A549 (cell line): ENCODE data around the gene HBE1. TPM values are rescaled to one million over a fixed set of nuclear protein-coding genes. Genes with fewer than 3 reads are reported as not detected.
"Not testable (repeated sequence)": the region's sequence is repeated elsewhere in the genome, so short reads cannot be mapped to it uniquely, and the experiment has no call there.

Source experiments
- ATAC-seq, 2 experiments: fragments of 200-7000 bp in 1 of 2; fragments of >200 bp in 1 of 2; cut with Nextera tagmentation in 1 of 2; cut with Tn5 transposase in 1 of 2; 3 replicates each; pipeline versions ENCODE4 v1.8.0 to v1.9.1; 2018 to 2020; ENCODE audit warnings: mild to moderate bottlenecking in 1 of 2, moderate library complexity in 1 of 2
- CTCF ChIA-PET: fragments of 300-600 bp; sonication (Branson Sonifier 250); formaldehyde crosslinking; extraction: SDS; loops from one replicate; lab custom pipeline; 2021; ENCODE audit warnings: antibody characterized with exemption, inconsistent platforms; lab: Yijun Ruan, JAX
- POLR2A ChIA-PET: fragments of 350-600 bp; formaldehyde crosslinking; extraction: SDS; loops from one replicate; lab custom pipeline; 2021; ENCODE audit warnings: antibody characterized with exemption, inconsistent platforms; lab: Yijun Ruan, JAX
- DNase-seq, 2 experiments: peaks; one replicate each; pipeline versions ENCODE4 v3.0.0 to v3.0.0-alpha.2; 2011 to 2016; ENCODE audit warnings: low read depth in 1 of 2, low spot score in 1 of 2
- FAIRE-seq: peaks from 2 replicates; lab custom pipeline; 2011; peaks lifted over from hg19 to GRCh38; lab: Jason Lieb, UNC
- H3K27ac ChIP-seq, 2 experiments: fragments of >200 bp; sonication (Bioruptor Twin); formaldehyde crosslinking; 3 replicates each; pipeline ENCODE4 v1.5.1; 2016 to 2017
- H3K4me1 ChIP-seq: fragments of >200 bp; sonication (Bioruptor Twin); formaldehyde crosslinking; 3 replicates; pipeline ENCODE4 v1.6.1; 2016
- H3K4me2 ChIP-seq: fragments of >200 bp; sonication (Bioruptor Twin); formaldehyde crosslinking; 3 replicates; pipeline ENCODE4 v1.6.1; 2016
- H3K4me3 ChIP-seq: fragments of >200 bp; sonication (Bioruptor Twin); formaldehyde crosslinking; 3 replicates; pipeline ENCODE4 v1.5.1; 2016
- H3K9me3 ChIP-seq: fragments of >200 bp; sonication (Bioruptor Twin); formaldehyde crosslinking; 3 replicates; pipeline ENCODE4 v1.6.1; 2016
- BCL3 ChIP-seq: fragments of >200 bp; sonication (Bioruptor Twin); formaldehyde crosslinking; IDR thresholded peaks from 3 replicates; pipeline ENCODE4 v1.6.1; 2016
- CHD2 ChIP-seq: fragments of 150-350 bp; IDR thresholded peaks from 2 replicates; pipeline ENCODE4 v1.6.1; 2014; ENCODE audit warnings: low read length; ENCODE audit not compliant: partially characterized antibody
- CTCF ChIP-seq: fragments of >200 bp; sonication (Bioruptor Twin); formaldehyde crosslinking; IDR thresholded peaks from 3 replicates; pipeline ENCODE4 v1.5.1; 2016
- E2F6 ChIP-seq: IDR thresholded peaks from 2 replicates; pipeline ENCODE4 v1.6.1; 2012; ENCODE audit warnings: low read depth, borderline replicate concordance
- HDAC2 ChIP-seq: fragments of 200-600 bp; sonication (generic); IDR thresholded peaks from 2 replicates; pipeline ENCODE4 v1.6.1; 2016
- HOXB13 ChIP-seq: fragments of 250-450 bp; sonication (Bioruptor Pico); IDR thresholded peaks from 2 replicates; pipeline ENCODE4 v1.5.0; 2020; ENCODE audit warnings: low read depth, mild to moderate bottlenecking, moderate library complexity
- MAZ ChIP-seq: fragments of 150-350 bp; IDR thresholded peaks from 2 replicates; pipeline ENCODE4 v1.6.1; 2014; ENCODE audit warnings: antibody characterized with exemption, low read depth, low read length, borderline replicate concordance
- NPAS2 ChIP-seq: fragments of 250-450 bp; sonication (Bioruptor Pico); IDR thresholded peaks from 2 replicates; pipeline ENCODE4 v1.8.0; 2022; ENCODE audit warnings: mild to moderate bottlenecking, moderate library complexity, borderline replicate concordance
- NR3C1 ChIP-seq: fragments of >200 bp; sonication (Bioruptor Twin); formaldehyde crosslinking; IDR thresholded peaks from 3 replicates; pipeline ENCODE4 v1.6.1; 2017
- PBX3 ChIP-seq: IDR thresholded peaks from 2 replicates; pipeline ENCODE4 v1.6.1; 2012
- PHF8 ChIP-seq: fragments of 200-600 bp; sonication (generic); IDR thresholded peaks from 2 replicates; pipeline ENCODE4 v1.6.1; 2016; ENCODE audit warnings: low read depth, mild to moderate bottlenecking, antibody characterized with exemption, moderate library complexity, borderline replicate concordance
- SMC3 ChIP-seq: fragments of >200 bp; sonication (Bioruptor Twin); formaldehyde crosslinking; IDR thresholded peaks from 3 replicates; pipeline ENCODE4 v1.6.1; 2018; ENCODE audit warnings: inconsistent platforms
- TP53 ChIP-seq: fragments of 250-450 bp; sonication (Bioruptor Pico); IDR thresholded peaks from 2 replicates; pipeline ENCODE4 v1.5.0; 2021; ENCODE audit warnings: mild to moderate bottlenecking, moderate library complexity
- ZNF302 ChIP-seq: fragments of 250-450 bp; sonication (Bioruptor Pico); IDR thresholded peaks from 2 replicates; pipeline ENCODE4 v1.9.0; 2021; ENCODE audit warnings: inconsistent platforms, mild to moderate bottlenecking, moderate library complexity
- ZSCAN20 ChIP-seq: fragments of 250-450 bp; sonication (Bioruptor Pico); IDR thresholded peaks from 2 replicates; pipeline ENCODE4 v1.8.0; 2022; ENCODE audit warnings: mild to moderate bottlenecking, moderate library complexity
- WGBS: methylation state at CpG from one replicate; pipeline ENCODE4 v1.1.6; 2017; ENCODE audit errors: missing lambda C conversion rate; 5-methylcytosine and 5-hydroxymethylcytosine counted together
- polyA plus RNA-seq, 4 experiments: library from polyadenylated mRNA; depleted of rRNA in 3 of 4; stranded (reverse); fragments of >200 nt; fragmentation: RNase III in 1 of 4; extraction: RNeasy Plus Mini Kit Qiagen cat#74134 plus additional on column Dnase treatment in 1 of 4; gene quantifications; 2 replicates in 3 of 4; 3 replicates in 1 of 4; pipeline ENCODE4 v1.2.3, GENCODE V29; 2011 to 2017

The HBE1 gene
- polyA plus RNA-seq, 2 of the 4 experiments (the other 2 are of a cell fraction) = 0.32 TPM; not detected in 1

- POLR2A ChIA-PET = no interaction called here
Observed at GRCh38 chr11:5297721-5298323, 28.1 kb upstream of the HBE1 start.

GRCh38 chr11:5294342-5294995, 24.7 kb upstream of the HBE1 start:
- H3K27ac ChIP-seq, H3K4me2 ChIP-seq, H3K4me3 ChIP-seq, H3K4me1 ChIP-seq, POLR2A ChIA-PET, H3K9me3 ChIP-seq, CTCF ChIA-PET, ATAC-seq, DNase-seq, FAIRE-seq: not testable (repeated sequence)
- WGBS = 78% methylated on average over 16 of the region's 41 CpGs

More at GRCh38 chr11:5297721-5298323, 28.1 kb upstream of the HBE1 start:
- WGBS = 41% methylated on average over 4 of the region's 4 CpGs
- Histone ChIP-seq H3K4me3 (no peak overlapping the region), H3K4me2 (no peak overlapping the region), H3K4me1 (no peaks in the 10 kb centered on the region), H3K27ac (no peak overlapping the region), H3K9me3 (no peaks in the 10 kb centered on the region)
- DNase-seq (no peak), ATAC-seq (no peak), FAIRE-seq (no peak)
- no peak for TF ChIP-seq CHD2
- TF ChIP-seq HDAC2 = no peak
- TF ChIP-seq MAZ = no peak
- no peak for TF ChIP-seq PHF8
- no peak for TF ChIP-seq ZNF302 (CRISPR knock-in tag)
- no peak for TF ChIP-seq ZSCAN20 (CRISPR knock-in tag)
- TF ChIP-seq NR3C1 = no peak
- no peak for TF ChIP-seq HOXB13 (CRISPR knock-in tag)
- no peak for TF ChIP-seq TP53 (CRISPR knock-in tag)
- TF ChIP-seq E2F6 = no peak
- CTCF ChIA-PET = interaction anchor here (0.7 to 1.3 kb wide), 3 partner anchors 83 to 1314 kb away, joined by 3 to 4 read pairs (median 3); partner anchors contain the start of gene TAF10

- 66% methylated on average over 8 of the region's 8 CpGs for WGBS
- Histone ChIP-seq H3K4me3 (no peak overlapping the region), H3K27ac (no peak overlapping the region), H3K4me1 (no peaks in the 10 kb centered on the region), H3K4me2 (no peak overlapping the region), H3K9me3 (no peaks in the 10 kb centered on the region)
- no peak for TF ChIP-seq NPAS2 (CRISPR knock-in tag)
- no peak for TF ChIP-seq CTCF
- TF ChIP-seq HDAC2 = no peak
- TF ChIP-seq PBX3 = no peak
- TF ChIP-seq BCL3 = no peak
- no peak for TF ChIP-seq SMC3
- ChIA-PET POLR2A (no interaction called here), CTCF (no interaction called here)
- DNase-seq = no peak
- ATAC-seq = no peak
- FAIRE-seq = no peak
Observed at GRCh38 chr11:5293028-5293427, 23.3 kb upstream of the HBE1 start.
